ENCODE measurements around the gene GSTA4. TPM values are rescaled to one million over a fixed set of nuclear protein-coding genes. Genes with fewer than 3 reads are reported as not detected.

The GSTA4 gene
- total and polyA plus RNA-seq, 2 of the 13 experiments (the other 11 are each of a cell fraction or from before 2014, with no cell fraction given): 34.1 to 53.6 TPM

DNA sequence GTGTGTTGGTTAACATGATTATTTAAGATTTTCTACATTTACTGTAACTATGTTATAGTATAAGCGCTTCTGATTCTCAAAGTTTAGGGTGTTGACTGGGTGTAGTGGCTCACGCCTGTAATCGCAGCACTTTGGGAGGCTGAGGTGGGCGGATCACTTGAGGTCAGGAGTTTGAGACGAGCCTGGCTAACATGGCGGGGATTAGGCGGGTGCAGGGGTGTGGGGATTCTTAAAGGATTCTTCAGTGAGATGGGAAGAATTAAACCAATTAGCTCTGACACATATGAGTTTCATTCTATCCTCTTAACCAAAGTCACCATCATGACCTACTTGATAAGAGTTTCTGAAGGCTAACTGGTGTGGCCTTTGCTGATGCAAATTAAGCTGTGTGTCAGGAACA is 39.2 kb downstream of the GSTA4 start:
- H3K4me2 ChIP-seq (ENCODE audit: low read depth, low read length): no peak overlapping the region
- H3K9ac ChIP-seq (ENCODE audit: insufficient read depth, low read depth, low read length): no peak overlapping the region
- no peak overlapping the region for H3K27ac ChIP-seq (ENCODE audit: extremely low read length, insufficient read depth, low read length)
- intact Hi-C loops (cut with micrococcal nuclease; ENCODE audit: unreplicated experiment): no loop called here
- no TSS peak for BruUV-seq (replicated peaks)
- WGBS (ENCODE audit: low lambda C conversion rate): 74% methylated on average over 7 of the region's 7 CpGs
- H3K9me3 ChIP-seq (ENCODE audit: low read length): no peaks in the 10 kb centered on the region
- H4K20me1 ChIP-seq (ENCODE audit: insufficient read depth, low read length): no peaks in the 10 kb centered on the region
- ChIA-PET POLR2A (no interaction called here), CTCF (ENCODE audit: low intra/inter-chr PET ratio, low total read pairs) (no interaction called here)
- ATAC-seq (no peak), FAIRE-seq (no peak), DNase-seq (ENCODE audit: low spot score) (no peak)
- H3K79me2 ChIP-seq (ENCODE audit: insufficient read depth, low read length): no peaks in the 10 kb centered on the region
- H3K36me3 ChIP-seq (replicated peaks in 1 of 2; ENCODE audit: control insufficient read depth in 1 of 2, insufficient read depth in 2 of 2, low read length in 2 of 2): no peaks in the 10 kb centered on the region
- H2AFZ ChIP-seq (ENCODE audit: low read length): no peak overlapping the region
- in situ Hi-C loops (cut with HindIII; ENCODE audit: extremely low pct_ligation_motif_present, low pct_unique_long_range_greater_than_20kb): no loop called here
- peaks cover 13% of the 10 kb centered on the region for H3K4me1 ChIP-seq (ENCODE audit: insufficient read depth, low read length)
- H3K27me3 ChIP-seq (ENCODE audit: control insufficient read depth in 1 of 2, insufficient read depth in 2 of 2, low read length in 2 of 2): peaks cover 0 to 6% of the 10 kb centered on the region in 2 experiments; a peak in 1 of 5 replicates
- no peak for TF ChIP-seq ZBTB20 (CRISPR knock-in tag; IDR thresholded peaks at IDR 0.05; ENCODE audit: borderline replicate concordance, low read depth)
- no peak for TF ChIP-seq HDAC6 (IDR thresholded peaks at IDR 0.05; ENCODE audit: low read depth, low read length)
- TF ChIP-seq TBX2 (CRISPR knock-in tag; IDR thresholded peaks at IDR 0.05; ENCODE audit: borderline replicate concordance): no peak
- no peak for TF ChIP-seq ATF7-NPFF (CRISPR knock-in tag; IDR thresholded peaks at IDR 0.05; ENCODE audit: low read depth)
- no peak for TF ChIP-seq ZNF543 (CRISPR knock-in tag; IDR thresholded peaks at IDR 0.05)
- H3K4me3 ChIP-seq (replicated peaks in 1 of 3; ENCODE audit: insufficient read depth in 1 of 3, low read depth in 2 of 3, low read length in 3 of 3): no peak overlapping the region

DNA sequence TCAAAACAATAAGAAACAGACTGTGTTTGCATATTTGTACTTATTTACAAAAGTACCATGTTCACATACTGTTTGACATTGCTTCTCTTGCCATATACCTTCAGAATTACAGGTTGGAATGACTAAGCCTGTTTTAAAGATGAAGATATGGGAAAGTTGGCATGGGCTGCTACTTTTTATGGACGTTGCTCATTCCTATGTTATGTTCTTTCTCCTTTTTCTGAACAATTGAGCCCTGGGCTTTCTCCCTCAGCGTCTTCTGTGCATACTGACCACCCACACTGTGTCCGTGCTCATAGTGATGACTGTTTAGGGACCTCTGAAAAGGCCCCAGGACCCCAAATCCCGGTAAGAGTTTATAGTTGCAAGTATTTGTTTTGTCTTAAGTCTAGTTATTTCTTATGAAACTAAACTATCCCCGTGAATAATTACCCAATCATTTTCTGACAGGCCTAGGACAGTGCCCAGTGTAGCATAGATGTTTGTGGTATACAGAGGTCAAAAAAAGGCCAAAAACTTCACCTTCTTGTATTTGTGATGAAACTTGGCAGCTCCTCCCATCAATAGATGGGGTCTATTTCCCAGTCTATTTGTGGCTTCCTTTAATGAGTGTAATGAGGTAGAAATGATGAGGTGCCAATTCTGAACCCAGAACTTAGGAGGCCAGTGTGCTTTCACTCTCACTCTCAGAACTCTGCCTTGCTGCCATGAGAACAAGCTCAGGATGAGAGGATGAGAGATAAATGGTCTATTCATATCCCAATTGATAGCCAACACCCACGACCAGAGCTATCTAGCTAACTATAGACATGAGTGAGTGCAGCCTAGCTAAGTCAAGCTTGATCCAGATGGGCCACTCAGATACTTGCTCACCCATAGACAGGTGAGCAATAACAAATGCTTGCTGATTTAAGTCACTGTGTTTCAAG is 40.9 kb downstream of the GSTA4 start:
- in situ Hi-C loops (cut with HindIII; ENCODE audit: extremely low pct_ligation_motif_present, low pct_unique_long_range_greater_than_20kb): no loop called here
- no peak for TF ChIP-seq POGZ (CRISPR knock-in tag; IDR thresholded peaks at IDR 0.05)
- TF ChIP-seq REPIN1 (CRISPR knock-in tag; IDR thresholded peaks at IDR 0.05; ENCODE audit: borderline replicate concordance, low read depth): no peak
- TF ChIP-seq ZNF777 (CRISPR knock-in tag; IDR thresholded peaks at IDR 0.05): no peak
- TF ChIP-seq ZNF713 (CRISPR knock-in tag; IDR thresholded peaks at IDR 0.05): no peak
- no peak for TF ChIP-seq ZSCAN29 (CRISPR knock-in tag; conservative IDR thresholded peaks at IDR 0.05)
- TF ChIP-seq MAFF (IDR thresholded peaks at IDR 0.05; ENCODE audit: low read depth, low read length): no peak
- no peak for TF ChIP-seq ZFY (CRISPR knock-in tag; IDR thresholded peaks at IDR 0.05)
- no peak for TF ChIP-seq SMAD3 (CRISPR knock-in tag; IDR thresholded peaks at IDR 0.05)
- no peak for TF ChIP-seq ZNF160 (CRISPR knock-in tag; IDR thresholded peaks at IDR 0.05)
- TF ChIP-seq NCOA1 (CRISPR knock-in tag; IDR thresholded peaks at IDR 0.05): no peak
- no peak for TF ChIP-seq SMC3 (IDR thresholded peaks at IDR 0.05; ENCODE audit: low read length)
- TF ChIP-seq NRL (CRISPR knock-in tag; IDR thresholded peaks at IDR 0.05; ENCODE audit: borderline replicate concordance): no peak
- TF ChIP-seq ZNF543 (CRISPR knock-in tag; IDR thresholded peaks at IDR 0.05): no peak
- TF ChIP-seq, protein P1, sequence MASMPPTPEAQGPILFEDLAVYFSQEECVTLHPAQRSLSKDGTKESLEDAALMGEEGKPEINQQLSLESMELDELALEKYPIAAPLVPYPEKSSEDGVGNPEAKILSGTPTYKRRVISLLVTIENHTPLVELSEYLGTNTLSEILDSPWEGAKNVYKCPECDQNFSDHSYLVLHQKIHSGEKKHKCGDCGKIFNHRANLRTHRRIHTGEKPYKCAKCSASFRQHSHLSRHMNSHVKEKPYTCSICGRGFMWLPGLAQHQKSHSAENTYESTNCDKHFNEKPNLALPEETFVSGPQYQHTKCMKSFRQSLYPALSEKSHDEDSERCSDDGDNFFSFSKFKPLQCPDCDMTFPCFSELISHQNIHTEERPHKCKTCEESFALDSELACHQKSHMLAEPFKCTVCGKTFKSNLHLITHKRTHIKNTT (CRISPR knock-in tag; IDR thresholded peaks at IDR 0.05): no peak
- TF ChIP-seq ZNF33B (CRISPR knock-in tag; IDR thresholded peaks at IDR 0.05): no peak

More for the DNA sequence above, 40.9 kb downstream of the GSTA4 start:
- ChIA-PET POLR2A (no interaction called here), CTCF (ENCODE audit: low intra/inter-chr PET ratio, low total read pairs) (no interaction called here)
- no peak for ATAC-seq
- Histone ChIP-seq H3K9me3 (ENCODE audit: low read length) (no peaks in the 10 kb centered on the region), H3K27me3 (ENCODE audit: control insufficient read depth in 1 of 2, insufficient read depth in 2 of 2, low read length in 2 of 2) (peaks cover 0 to 3% of the 10 kb centered on the region in 2 experiments; a peak in 1 of 5 replicates), H3K9ac (ENCODE audit: insufficient read depth, low read depth, low read length) (no peak overlapping the region), H3K79me2 (ENCODE audit: insufficient read depth, low read length) (no peaks in the 10 kb centered on the region), H2AFZ (ENCODE audit: low read length) (no peak overlapping the region), H3K4me2 (ENCODE audit: low read depth, low read length) (no peak overlapping the region), H3K27ac (ENCODE audit: extremely low read length, insufficient read depth, low read length) (no peak overlapping the region), H3K4me3 (replicated peaks in 1 of 3; ENCODE audit: insufficient read depth in 1 of 3, low read depth in 2 of 3, low read length in 3 of 3) (no peak overlapping the region), H4K20me1 (ENCODE audit: insufficient read depth, low read length) (no peaks in the 10 kb centered on the region), H3K36me3 (replicated peaks in 1 of 2; ENCODE audit: control insufficient read depth in 1 of 2, insufficient read depth in 2 of 2, low read length in 2 of 2) (no peaks in the 10 kb centered on the region), H3K4me1 (ENCODE audit: insufficient read depth, low read length) (peaks cover 9% of the 10 kb centered on the region)
- intact Hi-C loops (cut with micrococcal nuclease; ENCODE audit: unreplicated experiment): no loop called here
- 16% methylated on average over 6 of the region's 6 CpGs for WGBS (ENCODE audit: low lambda C conversion rate)
- FAIRE-seq: no peak
- no TSS peak for BruUV-seq (replicated peaks)
- no peak for DNase-seq (ENCODE audit: low spot score)
